Measurements from ENCODE around the gene ERBB3. TPM values are rescaled to one million over a fixed set of nuclear protein-coding genes. Genes with fewer than 3 reads are reported as not detected.

ERBB3 gene
- total RNA-seq (2022; extraction: Qiagen RNA extraction; ENCODE audit: low read depth) = 1.1 to 2.8 TPM (median 1.7 TPM) in 5 replicates

GRCh38 chr12:56079723-56080555, at the start of gene ERBB3:
ERBB3 (plus strand) TSS chr12:56080165; CDS start chr12:56080301, 136 bp downstream.

GRCh38 chr12:56041552-56042429, 38.2 kb upstream of the ERBB3 start, which contains the start of gene RPS26:
RPS26 (plus strand) TSS chr12:56041918; CDS start chr12:56042167, 249 bp downstream.

GRCh38 chr12:56104109-56104814, 24.3 kb downstream of the ERBB3 start, which contains the start of gene PA2G4:
PA2G4 (plus strand) TSS chr12:56104559; CDS start chr12:56104738, 179 bp downstream.

GRCh38 chr12:56116267-56117081, 36.5 kb downstream of the ERBB3 start, which contains the start of gene RPL41:
RPL41 (plus strand) TSS chr12:56116633.

GRCh38 chr12:56117778-56118687, 38.1 kb downstream of the ERBB3 start, which contains the start of gene ZC3H10:
ZC3H10 (plus strand) TSS chr12:56118266; CDS start chr12:56120563, 2,297 bp downstream.

GRCh38 chr12:56127888-56128669, 48.1 kb downstream of the ERBB3 start, which contains the start of gene ESYT1:
ESYT1 (plus strand) TSS chr12:56128267; CDS start chr12:56128320, 53 bp downstream.

GRCh38 chr12:56152132-56152755, 72.3 kb downstream of the ERBB3 start, which contains the start of gene MYL6B:
MYL6B (plus strand) TSS chr12:56152587; CDS start chr12:56153919, 1,332 bp downstream.

Other genes with a start within 250 kb of the ERBB3 start
- gene MMP19, start 237.2 kb upstream of the ERBB3 start, total RNA-seq (2022; extraction: Qiagen RNA extraction; ENCODE audit: low read depth) = 0.13 to 4.5 TPM (median 0.17 TPM) in 5 replicates
- 35.9 to 40.2 TPM (median 38.8 TPM) in 5 replicates for gene PYM1, start 152.3 kb upstream of the ERBB3 start, total RNA-seq (2022; extraction: Qiagen RNA extraction; ENCODE audit: low read depth)
- gene DGKA, start 149.0 kb upstream of the ERBB3 start, total RNA-seq (2022; extraction: Qiagen RNA extraction; ENCODE audit: low read depth) = 16.5 to 20.0 TPM (median 19.3 TPM) in 5 replicates
- 0.75 to 1.4 TPM (median 0.87 TPM) in 5 replicates for gene PMEL, start 114.1 kb upstream of the ERBB3 start, total RNA-seq (2022; extraction: Qiagen RNA extraction; ENCODE audit: low read depth)
- gene CDK2, start 113.3 kb upstream of the ERBB3 start, total RNA-seq (2022; extraction: Qiagen RNA extraction; ENCODE audit: low read depth) = 55.0 to 59.1 TPM (median 57.1 TPM) in 5 replicates
- 23.6 to 34.7 TPM (median 34.3 TPM) in 5 replicates for gene RAB5B, start 106.1 kb upstream of the ERBB3 start, total RNA-seq (2022; extraction: Qiagen RNA extraction; ENCODE audit: low read depth)
- gene SUOX, start 82.9 kb upstream of the ERBB3 start, total RNA-seq (2022; extraction: Qiagen RNA extraction; ENCODE audit: low read depth) = 7.0 to 9.4 TPM (median 8.1 TPM) in 5 replicates
- gene IKZF4, start 59.1 kb upstream of the ERBB3 start, total RNA-seq (2022; extraction: Qiagen RNA extraction; ENCODE audit: low read depth) = 1.8 to 3.4 TPM (median 2.4 TPM) in 5 replicates
- 641 to 1,011 TPM (median 739 TPM) in 5 replicates for gene RPS26, start 38.2 kb upstream of the ERBB3 start, total RNA-seq (2022; extraction: Qiagen RNA extraction; ENCODE audit: low read depth)
- 293 to 379 TPM (median 323 TPM) in 5 replicates for gene PA2G4, start 24.4 kb downstream of the ERBB3 start, total RNA-seq (2022; extraction: Qiagen RNA extraction; ENCODE audit: low read depth)
- 5,266 to 6,618 TPM (median 5,546 TPM) in 5 replicates for gene RPL41, start 36.5 kb downstream of the ERBB3 start, total RNA-seq (2022; extraction: Qiagen RNA extraction; ENCODE audit: low read depth)
- 2.4 to 3.7 TPM (median 2.8 TPM) in 5 replicates for gene ZC3H10, start 38.1 kb downstream of the ERBB3 start, total RNA-seq (2022; extraction: Qiagen RNA extraction; ENCODE audit: low read depth)
- 59.0 to 74.9 TPM (median 65.7 TPM) in 5 replicates for gene ESYT1, start 48.1 kb downstream of the ERBB3 start, total RNA-seq (2022; extraction: Qiagen RNA extraction; ENCODE audit: low read depth)
- gene MYL6B, start 72.4 kb downstream of the ERBB3 start, total RNA-seq (2022; extraction: Qiagen RNA extraction; ENCODE audit: low read depth) = 71.8 to 84.7 TPM (median 75.8 TPM) in 5 replicates
- gene MYL6, start 78.2 kb downstream of the ERBB3 start, total RNA-seq (2022; extraction: Qiagen RNA extraction; ENCODE audit: low read depth) = 2,092 to 2,946 TPM (median 2,208 TPM) in 5 replicates
- gene SMARCC2, start 109.3 kb downstream of the ERBB3 start, total RNA-seq (2022; extraction: Qiagen RNA extraction; ENCODE audit: low read depth) = 30.7 to 37.5 TPM (median 36.2 TPM) in 5 replicates
- 20.2 to 25.5 TPM (median 24.6 TPM) in 5 replicates for gene RNF41, start 141.8 kb downstream of the ERBB3 start, total RNA-seq (2022; extraction: Qiagen RNA extraction; ENCODE audit: low read depth)
- 58.0 to 66.9 TPM (median 62.4 TPM) in 5 replicates for gene NABP2, start 144.2 kb downstream of the ERBB3 start, total RNA-seq (2022; extraction: Qiagen RNA extraction; ENCODE audit: low read depth)
- not detected in 5 replicates for gene SLC39A5, start 149.9 kb downstream of the ERBB3 start, total RNA-seq (2022; extraction: Qiagen RNA extraction; ENCODE audit: low read depth)
- 36.4 to 49.1 TPM (median 44.3 TPM) in 5 replicates for gene ANKRD52, start 178.2 kb downstream of the ERBB3 start, total RNA-seq (2022; extraction: Qiagen RNA extraction; ENCODE audit: low read depth)
- gene COQ10A, start 186.8 kb downstream of the ERBB3 start, total RNA-seq (2022; extraction: Qiagen RNA extraction; ENCODE audit: low read depth) = 16.4 to 20.6 TPM (median 19.3 TPM) in 5 replicates
- 152 to 175 TPM (median 157 TPM) in 5 replicates for gene CS, start 220.2 kb downstream of the ERBB3 start, total RNA-seq (2022; extraction: Qiagen RNA extraction; ENCODE audit: low read depth)
- gene CNPY2, start 235.8 kb downstream of the ERBB3 start, total RNA-seq (2022; extraction: Qiagen RNA extraction; ENCODE audit: low read depth) = 117 to 168 TPM (median 137 TPM) in 5 replicates

Data from A549 treated with RU486 at 1 μM for 4 hours (cell line).